Neural cell (in vitro differentiated cells): ENCODE results near the gene GABRB2. TPM values are rescaled to one million over a fixed set of nuclear protein-coding genes. Genes with fewer than 3 reads are reported as not detected.
"Not testable (repeated sequence)": the region's sequence is repeated elsewhere in the genome, so short reads cannot be mapped to it uniquely, and the experiment has no call there.

Experiments
- H2AFZ ChIP-seq: fragments of 200-600, 300-800 bp; sonication (generic), shearing (Covaris generic); 2 replicates; pipeline ENCODE4 v1.6.0; 2014; ENCODE audit warnings: low read depth, mild to moderate bottlenecking, antibody characterized with exemption, low read length, moderate library complexity
- H3F3A ChIP-seq: fragments of 200-600 bp; shearing (Covaris generic); 2 replicates; pipeline ENCODE4 v1.6.1; 2016; ENCODE audit warnings: mild to moderate bottlenecking, moderate library complexity, mixed read lengths, antibody characterized with exemption, low read length; ENCODE audit not compliant: insufficient read depth, poor library complexity, severe bottlenecking
- H3K27ac ChIP-seq: fragments of 200-600, 300-800 bp; sonication (generic), shearing (Covaris generic); 2 replicates; pipeline ENCODE4 v1.5.1; 2014; ENCODE audit warnings: mild to moderate bottlenecking, low read length, moderate library complexity
- H3K27me3 ChIP-seq: fragments of 300-800, 200-600 bp; sonication (generic), shearing (Covaris generic); 2 replicates; pipeline ENCODE4 v1.6.0; 2014; ENCODE audit warnings: mild to moderate bottlenecking, low read depth, low read length, moderate library complexity; ENCODE audit not compliant: insufficient read depth
- H3K36me3 ChIP-seq: fragments of 300-800, 200-600 bp; sonication (generic), shearing (Covaris generic); 2 replicates; pipeline ENCODE4 v1.5.1; 2014; ENCODE audit warnings: mild to moderate bottlenecking, antibody characterized with exemption, low read length, moderate library complexity; ENCODE audit not compliant: insufficient read depth
- H3K4me2 ChIP-seq: fragments of 300-800, 200-600 bp; sonication (generic), shearing (Covaris generic); 2 replicates; pipeline ENCODE4 v1.6.0; 2014; ENCODE audit warnings: mild to moderate bottlenecking, low read length
- H3K4me3 ChIP-seq: fragments of 300-800, 200-600 bp; sonication (generic), shearing (Covaris generic); 2 replicates; pipeline ENCODE4 v1.5.1; 2014; ENCODE audit warnings: mild to moderate bottlenecking, low read length, moderate library complexity
- H3K79me2 ChIP-seq: fragments of 200-600 bp; shearing (Covaris generic); replicated peaks from 2 replicates; pipeline ENCODE4 v1.6.0; 2014; ENCODE audit warnings: mild to moderate bottlenecking, low read length, moderate library complexity; ENCODE audit not compliant: insufficient read depth
- H3K9ac ChIP-seq: fragments of 300-800, 200-600 bp; sonication (generic), shearing (Covaris generic); 2 replicates; pipeline ENCODE4 v1.6.1; 2016; ENCODE audit warnings: mild to moderate bottlenecking, low read length, mixed read lengths
- H3K9me2 ChIP-seq: fragments of 200-600 bp; shearing (Covaris generic); 2 replicates; pipeline ENCODE4 v1.6.1; 2016; ENCODE audit warnings: mild to moderate bottlenecking, low read length, mixed read lengths; ENCODE audit not compliant: insufficient read depth
- H3K9me3 ChIP-seq: fragments of 200-600, 300-800 bp; sonication (generic), shearing (Covaris generic); 2 replicates; pipeline ENCODE4 v1.6.1; 2016; ENCODE audit warnings: mild to moderate bottlenecking, mixed run types, low read length, moderate library complexity, mixed read lengths
- H4K20me1 ChIP-seq: fragments of 200-600 bp; shearing (Covaris generic); 2 replicates; pipeline ENCODE4 v1.6.1; 2016; ENCODE audit warnings: mild to moderate bottlenecking, mixed run types; ENCODE audit not compliant: insufficient read depth
- EP300 ChIP-seq: fragments of 450-650 bp; conservative IDR thresholded peaks from 2 replicates; pipeline ENCODE4 v1.6.1; 2014; ENCODE audit warnings: antibody characterized with exemption, mild to moderate bottlenecking, moderate library complexity; ENCODE audit not compliant: poor library complexity, severe bottlenecking
- EZH2 ChIP-seq: fragments of 200-600, 300-800 bp; shearing (Covaris generic), sonication (generic); IDR thresholded peaks from 2 replicates; pipeline ENCODE4 v1.6.1; 2014; ENCODE audit warnings: antibody characterized with exemption, low read length, borderline replicate concordance, mild to moderate bottlenecking; ENCODE audit not compliant: insufficient read depth, poor library complexity, severe bottlenecking
- MXI1 ChIP-seq: fragments of 450-650 bp; conservative IDR thresholded peaks from 2 replicates; pipeline ENCODE4 v1.6.1; 2014; ENCODE audit warnings: antibody characterized with exemption, mild to moderate bottlenecking; ENCODE audit not compliant: poor library complexity, severe bottlenecking
- POLR2AphosphoS5 ChIP-seq: IDR thresholded peaks from 2 replicates; pipeline ENCODE4 v1.6.1; 2012
- RAD21 ChIP-seq: fragments of 450-650 bp; conservative IDR thresholded peaks from 2 replicates; pipeline ENCODE4 v1.6.1; 2014; ENCODE audit warnings: antibody characterized with exemption, mild to moderate bottlenecking, moderate library complexity
- SMC3 ChIP-seq: fragments of 450-650 bp; conservative IDR thresholded peaks from 2 replicates; pipeline ENCODE4 v1.6.1; 2014; ENCODE audit warnings: antibody characterized with exemption, mild to moderate bottlenecking, moderate library complexity; ENCODE audit not compliant: poor library complexity
- TAF1 ChIP-seq: IDR thresholded peaks from 2 replicates; pipeline ENCODE4 v1.6.1; 2012; ENCODE audit warnings: low read depth
- polyA plus RNA-seq: library from polyadenylated mRNA; depleted of rRNA; stranded (reverse); fragments of >200 nt; gene quantifications from 2 replicates; pipeline ENCODE4 v1.2.3, GENCODE V29; 2014
- TF ChIP-seq, protein P1 (sequence below): fragments of 450-650 bp; IDR thresholded peaks from 2 replicates; pipeline ENCODE4 v1.5.1; 2014; ENCODE audit warnings: antibody characterized with exemption, mild to moderate bottlenecking, moderate library complexity; ENCODE audit not compliant: poor library complexity, severe bottlenecking
- TF ChIP-seq, protein P2 (sequence below): IDR thresholded peaks from 2 replicates; pipeline ENCODE4 v1.6.1; 2012; ENCODE audit warnings: borderline replicate concordance

Gene GABRB2
- polyA plus RNA-seq, 1 donor from 2014 or later: 106 TPM

DNA sequence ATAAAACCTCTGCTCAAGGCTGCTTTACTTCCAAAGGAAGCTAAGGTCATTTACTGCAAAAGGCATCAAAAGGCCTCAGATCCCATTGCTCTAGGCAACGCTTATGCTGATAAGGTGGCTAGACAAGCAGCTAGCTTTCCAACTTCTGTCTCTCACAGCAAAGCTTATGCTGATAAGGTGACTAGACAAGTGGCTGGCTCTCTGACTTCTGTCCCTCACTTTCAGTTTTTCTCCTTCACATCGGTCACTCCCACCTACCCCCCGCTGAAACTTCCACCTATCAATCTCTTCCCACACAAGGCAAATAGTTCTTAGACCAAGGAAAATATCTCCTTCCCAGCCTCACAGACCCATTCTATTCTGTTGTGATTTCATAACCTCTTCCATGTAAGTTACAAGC, 293.6 kb downstream of the GABRB2 start:
- H3K9me2 ChIP-seq, H4K20me1 ChIP-seq, H3K4me3 ChIP-seq, H3K9me3 ChIP-seq, H3K79me2 ChIP-seq, H3K27ac ChIP-seq, H3K9ac ChIP-seq, H3K4me2 ChIP-seq, H3K36me3 ChIP-seq, H2AFZ ChIP-seq, H3K27me3 ChIP-seq, H3F3A ChIP-seq: not testable (repeated sequence)

DNA sequence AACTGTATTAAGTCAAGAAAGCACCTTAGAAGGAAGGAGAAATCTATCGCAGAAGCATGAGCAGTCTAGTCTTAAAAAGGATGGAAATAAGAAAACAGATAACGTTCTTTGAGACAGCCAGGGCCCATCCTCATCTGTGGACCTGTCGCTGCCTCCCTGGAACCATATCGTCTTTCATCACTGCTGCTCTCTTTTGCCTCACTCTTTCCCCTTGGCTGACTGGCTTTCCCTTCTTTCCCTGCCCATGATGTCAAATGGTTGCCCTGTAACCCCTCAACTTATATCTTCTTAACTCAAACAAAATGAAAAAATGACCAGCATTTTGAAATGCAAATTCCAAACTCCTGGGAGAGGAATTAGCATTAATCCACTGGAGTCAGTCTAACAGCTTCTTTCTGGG, 299.8 kb downstream of the GABRB2 start:
- H3K27ac ChIP-seq: no peak overlapping the region
- H3K9me2 ChIP-seq: no peaks in the 10 kb centered on the region
- no peaks in the 10 kb centered on the region for H4K20me1 ChIP-seq
- H3K27me3 ChIP-seq: no peaks in the 10 kb centered on the region
- H3K79me2 ChIP-seq: no peaks in the 10 kb centered on the region
- no peak overlapping the region for H2AFZ ChIP-seq
- no peak overlapping the region for H3K9ac ChIP-seq
- H3K4me3 ChIP-seq: no peak overlapping the region
- H3K9me3 ChIP-seq: no peaks in the 10 kb centered on the region
- TF ChIP-seq, protein P1, sequence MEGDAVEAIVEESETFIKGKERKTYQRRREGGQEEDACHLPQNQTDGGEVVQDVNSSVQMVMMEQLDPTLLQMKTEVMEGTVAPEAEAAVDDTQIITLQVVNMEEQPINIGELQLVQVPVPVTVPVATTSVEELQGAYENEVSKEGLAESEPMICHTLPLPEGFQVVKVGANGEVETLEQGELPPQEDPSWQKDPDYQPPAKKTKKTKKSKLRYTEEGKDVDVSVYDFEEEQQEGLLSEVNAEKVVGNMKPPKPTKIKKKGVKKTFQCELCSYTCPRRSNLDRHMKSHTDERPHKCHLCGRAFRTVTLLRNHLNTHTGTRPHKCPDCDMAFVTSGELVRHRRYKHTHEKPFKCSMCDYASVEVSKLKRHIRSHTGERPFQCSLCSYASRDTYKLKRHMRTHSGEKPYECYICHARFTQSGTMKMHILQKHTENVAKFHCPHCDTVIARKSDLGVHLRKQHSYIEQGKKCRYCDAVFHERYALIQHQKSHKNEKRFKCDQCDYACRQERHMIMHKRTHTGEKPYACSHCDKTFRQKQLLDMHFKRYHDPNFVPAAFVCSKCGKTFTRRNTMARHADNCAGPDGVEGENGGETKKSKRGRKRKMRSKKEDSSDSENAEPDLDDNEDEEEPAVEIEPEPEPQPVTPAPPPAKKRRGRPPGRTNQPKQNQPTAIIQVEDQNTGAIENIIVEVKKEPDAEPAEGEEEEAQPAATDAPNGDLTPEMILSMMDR: no peak
- TF ChIP-seq TAF1: no peak
- TF ChIP-seq RAD21: no peak
- TF ChIP-seq SMC3: no peak
- no peak for TF ChIP-seq EZH2
- TF ChIP-seq POLR2AphosphoS5: no peak
- TF ChIP-seq, protein P2, sequence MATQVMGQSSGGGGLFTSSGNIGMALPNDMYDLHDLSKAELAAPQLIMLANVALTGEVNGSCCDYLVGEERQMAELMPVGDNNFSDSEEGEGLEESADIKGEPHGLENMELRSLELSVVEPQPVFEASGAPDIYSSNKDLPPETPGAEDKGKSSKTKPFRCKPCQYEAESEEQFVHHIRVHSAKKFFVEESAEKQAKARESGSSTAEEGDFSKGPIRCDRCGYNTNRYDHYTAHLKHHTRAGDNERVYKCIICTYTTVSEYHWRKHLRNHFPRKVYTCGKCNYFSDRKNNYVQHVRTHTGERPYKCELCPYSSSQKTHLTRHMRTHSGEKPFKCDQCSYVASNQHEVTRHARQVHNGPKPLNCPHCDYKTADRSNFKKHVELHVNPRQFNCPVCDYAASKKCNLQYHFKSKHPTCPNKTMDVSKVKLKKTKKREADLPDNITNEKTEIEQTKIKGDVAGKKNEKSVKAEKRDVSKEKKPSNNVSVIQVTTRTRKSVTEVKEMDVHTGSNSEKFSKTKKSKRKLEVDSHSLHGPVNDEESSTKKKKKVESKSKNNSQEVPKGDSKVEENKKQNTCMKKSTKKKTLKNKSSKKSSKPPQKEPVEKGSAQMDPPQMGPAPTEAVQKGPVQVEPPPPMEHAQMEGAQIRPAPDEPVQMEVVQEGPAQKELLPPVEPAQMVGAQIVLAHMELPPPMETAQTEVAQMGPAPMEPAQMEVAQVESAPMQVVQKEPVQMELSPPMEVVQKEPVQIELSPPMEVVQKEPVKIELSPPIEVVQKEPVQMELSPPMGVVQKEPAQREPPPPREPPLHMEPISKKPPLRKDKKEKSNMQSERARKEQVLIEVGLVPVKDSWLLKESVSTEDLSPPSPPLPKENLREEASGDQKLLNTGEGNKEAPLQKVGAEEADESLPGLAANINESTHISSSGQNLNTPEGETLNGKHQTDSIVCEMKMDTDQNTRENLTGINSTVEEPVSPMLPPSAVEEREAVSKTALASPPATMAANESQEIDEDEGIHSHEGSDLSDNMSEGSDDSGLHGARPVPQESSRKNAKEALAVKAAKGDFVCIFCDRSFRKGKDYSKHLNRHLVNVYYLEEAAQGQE: no peak
- no peak for TF ChIP-seq EP300
- no peak for TF ChIP-seq MXI1
- H3F3A ChIP-seq: no peaks in the 10 kb centered on the region
- no peak overlapping the region for H3K4me2 ChIP-seq
- H3K36me3 ChIP-seq: no peaks in the 10 kb centered on the region

DNA sequence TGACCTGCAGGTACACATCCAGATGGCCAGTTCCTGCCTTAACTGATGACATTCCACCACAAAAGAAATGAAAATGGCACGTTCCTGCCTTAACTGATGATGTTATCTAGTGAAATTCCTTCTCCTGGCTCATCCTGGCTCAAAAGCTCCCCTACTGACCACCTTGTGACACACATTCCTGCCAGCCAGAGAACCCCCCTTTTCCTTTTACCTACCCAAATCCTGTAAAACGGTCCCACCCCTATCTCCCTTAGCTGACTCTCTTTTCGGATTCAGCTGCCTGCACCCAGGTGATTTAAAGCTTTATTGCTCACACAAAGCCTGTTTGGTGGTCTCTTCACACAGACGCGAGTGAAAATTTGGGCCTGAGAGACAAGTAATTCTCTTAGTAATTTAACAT, 300.7 kb downstream of the GABRB2 start:
- H4K20me1 ChIP-seq, H3F3A ChIP-seq, H3K27ac ChIP-seq: not testable (repeated sequence)

More for the DNA sequence above, 300.7 kb downstream of the GABRB2 start:
- H3K27me3 ChIP-seq, H3K4me3 ChIP-seq, H3K36me3 ChIP-seq, H3K9ac ChIP-seq, H3K79me2 ChIP-seq, H2AFZ ChIP-seq, H3K4me2 ChIP-seq, H3K9me3 ChIP-seq, H3K9me2 ChIP-seq: not testable (repeated sequence)

Other genes with a start within 250 kb of the GABRB2 start
- gene GABRA6, start 139.0 kb upstream of the GABRB2 start, polyA plus RNA-seq: 2.2 and 3.9 TPM in 2 replicates